ENCODE results near the gene SCN4A. TPM values are rescaled to one million over a fixed set of nuclear protein-coding genes. Genes with fewer than 3 reads are reported as not detected.
"Not testable (repeated sequence)": the region's sequence is repeated elsewhere in the genome, so short reads cannot be mapped to it uniquely, and the experiment has no call there.

Gene SCN4A
- total RNA-seq, 6 donors from 2014 or later: under 0.01 to 0.44 (median 0.20) TPM; not detected in 3

DNA sequence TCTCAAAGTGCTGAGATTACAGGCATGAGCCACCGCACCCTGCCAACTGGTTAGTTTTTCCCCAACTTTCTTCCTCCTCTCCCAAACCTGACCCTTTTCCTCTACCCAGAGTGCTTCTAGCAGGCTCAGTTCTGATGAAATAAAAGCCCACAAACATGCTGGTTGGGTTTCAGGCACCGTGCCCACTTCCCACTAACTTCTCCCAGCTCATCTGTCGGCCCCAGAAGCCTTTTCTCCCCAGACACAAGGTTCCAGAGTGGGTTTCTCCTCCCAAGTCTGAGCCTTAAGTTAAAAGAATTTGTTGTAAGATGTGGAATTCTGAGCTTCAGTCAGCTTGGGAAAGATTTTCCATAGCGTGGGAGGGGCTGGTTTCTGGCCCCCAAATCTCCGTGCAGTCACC, 11.5 kb upstream of the SCN4A start:
- WGBS, 2 donors: 58 to 72% methylated on average over 5 of the region's 5 CpGs
- no peak for DNase-seq
- TF ChIP-seq, protein P1, sequence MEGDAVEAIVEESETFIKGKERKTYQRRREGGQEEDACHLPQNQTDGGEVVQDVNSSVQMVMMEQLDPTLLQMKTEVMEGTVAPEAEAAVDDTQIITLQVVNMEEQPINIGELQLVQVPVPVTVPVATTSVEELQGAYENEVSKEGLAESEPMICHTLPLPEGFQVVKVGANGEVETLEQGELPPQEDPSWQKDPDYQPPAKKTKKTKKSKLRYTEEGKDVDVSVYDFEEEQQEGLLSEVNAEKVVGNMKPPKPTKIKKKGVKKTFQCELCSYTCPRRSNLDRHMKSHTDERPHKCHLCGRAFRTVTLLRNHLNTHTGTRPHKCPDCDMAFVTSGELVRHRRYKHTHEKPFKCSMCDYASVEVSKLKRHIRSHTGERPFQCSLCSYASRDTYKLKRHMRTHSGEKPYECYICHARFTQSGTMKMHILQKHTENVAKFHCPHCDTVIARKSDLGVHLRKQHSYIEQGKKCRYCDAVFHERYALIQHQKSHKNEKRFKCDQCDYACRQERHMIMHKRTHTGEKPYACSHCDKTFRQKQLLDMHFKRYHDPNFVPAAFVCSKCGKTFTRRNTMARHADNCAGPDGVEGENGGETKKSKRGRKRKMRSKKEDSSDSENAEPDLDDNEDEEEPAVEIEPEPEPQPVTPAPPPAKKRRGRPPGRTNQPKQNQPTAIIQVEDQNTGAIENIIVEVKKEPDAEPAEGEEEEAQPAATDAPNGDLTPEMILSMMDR (IDR thresholded peaks at IDR 0.05): no peak
- Histone ChIP-seq H3K27ac (peak overlapping the region; percentile 64 to 82 (median 76)), H3K27me3 (no peaks in the 10 kb centered on the region), H3K4me3 (no peak overlapping the region), H3K4me1 (peaks cover 49 to 65% (median 51%) of the 10 kb centered on the region in 4 donors), H3K36me3 (no peaks in the 10 kb centered on the region), H3K9me3 (no peaks in the 10 kb centered on the region)
- no peak for ATAC-seq (ENCODE audit: low FRiP score in 2 of 2)

DNA sequence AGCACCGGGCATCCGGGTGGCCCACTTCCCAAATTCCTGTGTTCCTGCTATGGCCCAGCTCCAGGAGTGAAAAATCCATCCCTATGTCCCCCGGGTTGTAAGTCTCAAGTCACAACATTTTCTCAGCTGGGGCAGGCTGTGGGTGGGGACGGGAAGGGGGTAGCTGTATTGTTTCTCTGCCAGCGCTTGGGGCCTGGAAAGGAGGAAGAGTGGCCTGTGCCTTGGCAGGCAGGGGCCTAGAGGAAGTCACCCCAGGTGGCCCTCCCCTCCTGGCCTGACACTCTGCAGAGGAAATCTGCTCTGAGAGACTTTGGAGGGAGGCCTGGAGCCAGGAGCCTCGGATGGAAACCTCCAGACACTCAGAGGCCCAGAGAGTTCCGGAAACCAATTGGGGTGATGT, 10.6 kb upstream of the SCN4A start:
- DNase-seq (no peak), ATAC-seq (ENCODE audit: low FRiP score in 2 of 2) (no peak)
- Histone ChIP-seq H3K4me3 (no peak overlapping the region), H3K27ac (peak overlapping the region; percentile 20 to 82 (median 76)), H3K27me3 (no peaks in the 10 kb centered on the region), H3K36me3 (no peaks in the 10 kb centered on the region), H3K4me1 (peaks cover 49 to 66% (median 49%) of the 10 kb centered on the region in 4 donors), H3K9me3 (no peaks in the 10 kb centered on the region)
- WGBS, 2 donors: 17 to 49% methylated on average over 3 to 7 of the region's 7 CpGs
- TF ChIP-seq POLR2A (IDR thresholded peaks at IDR 0.05) (no peak), POLR2AphosphoS5 (IDR thresholded peaks at IDR 0.05) (peak; percentile 11 to 25)
- TF ChIP-seq, protein P1 (IDR thresholded peaks at IDR 0.05): no peak

GRCh38 chr17:63982641-63983040, 9.9 kb upstream of the SCN4A start:
- H3K4me3 ChIP-seq; H3K27me3 ChIP-seq; H3K36me3 ChIP-seq; H3K9me3 ChIP-seq; DNase-seq; ATAC-seq (ENCODE audit: low FRiP score in 2 of 2): not testable (repeated sequence)
- 90 to 97% methylated on average over 2 of the region's 2 CpGs for WGBS, 2 donors
- Histone ChIP-seq H3K4me1 (peaks cover 45 to 66% (median 47%) of the 10 kb centered on the region in 4 donors), H3K27ac (peak overlapping the region in 3 of 4 donors; percentile 71 to 82 (median 80))

- DNase-seq (no peak), ATAC-seq (ENCODE audit: low FRiP score in 2 of 2) (no peak)
- Histone ChIP-seq H3K9me3 (no peaks in the 10 kb centered on the region), H3K27me3 (no peaks in the 10 kb centered on the region), H3K4me3 (no peak overlapping the region), H3K27ac (peak overlapping the region in 3 of 4 donors; percentile 6 to 52 (median 46)), H3K36me3 (no peaks in the 10 kb centered on the region), H3K4me1 (peaks cover 8 to 31% (median 15%) of the 10 kb centered on the region in 4 donors)
- 68 to 69% methylated on average over 13 of the region's 13 CpGs for WGBS, 2 donors
- TF ChIP-seq, protein P1 (IDR thresholded peaks at IDR 0.05): no peak
- TF ChIP-seq POLR2A (IDR thresholded peaks at IDR 0.05): no peak
- TF ChIP-seq POLR2AphosphoS5 (IDR thresholded peaks at IDR 0.05): no peak
- no peak for TF ChIP-seq EP300 (IDR thresholded peaks at IDR 0.05)
Measured at GRCh38 chr17:63978272-63979200, 5.8 kb upstream of the SCN4A start.

GRCh38 chr17:63976702-63977101, 4.0 kb upstream of the SCN4A start:
- ATAC-seq (ENCODE audit: low FRiP score in 2 of 2) (no peak), DNase-seq (no peak)

More at GRCh38 chr17:63976702-63977101, 4.0 kb upstream of the SCN4A start:
- no peak for TF ChIP-seq POLR2AphosphoS5 (IDR thresholded peaks at IDR 0.05)
- TF ChIP-seq POLR2A (IDR thresholded peaks at IDR 0.05): no peak
- TF ChIP-seq EP300 (IDR thresholded peaks at IDR 0.05): no peak
- TF ChIP-seq, protein P1 (IDR thresholded peaks at IDR 0.05): no peak
- no peaks in the 10 kb centered on the region for H3K36me3 ChIP-seq
- WGBS, 2 donors: 68 to 69% methylated on average over 3 of the region's 3 CpGs
- no peaks in the 10 kb centered on the region for H3K27me3 ChIP-seq
- no peaks in the 10 kb centered on the region for H3K9me3 ChIP-seq
- no peak overlapping the region for H3K27ac ChIP-seq
- H3K4me3 ChIP-seq: no peak overlapping the region
- peaks cover 0 to 21% (median 7%) of the 10 kb centered on the region in 4 donors for H3K4me1 ChIP-seq

Measured in upper lobe of left lung (tissue), 6 donors.